CD14-positive monocyte (primary cell): ENCODE data around the gene MORN1. TPM values are rescaled to one million over a fixed set of nuclear protein-coding genes. Genes with fewer than 3 reads are reported as not detected.

ENCODE experiments used
- DNase-seq, 3 donors: peaks; one replicate each; pipeline ENCODE4 v3.0.0-alpha.2; 2011 to 2022
- H2AFZ ChIP-seq: 2 replicates; pipeline ENCODE4 v1.6.0; 2012; ENCODE audit warnings: mild to moderate bottlenecking, low read depth, low read length, inconsistent platforms; ENCODE audit not compliant: insufficient read depth, poor library complexity, severe bottlenecking
- H3K27ac ChIP-seq, 2 donors: 1 replicate in 1 of 2; 2 replicates in 1 of 2; pipeline ENCODE4 v1.5.1; 2012 to 2013; ENCODE audit warnings: low read length in 2 of 2, control low read depth in 1 of 2, inconsistent platforms in 1 of 2, low read depth in 1 of 2, mild to moderate bottlenecking in 1 of 2
- H3K27me3 ChIP-seq, 2 donors: one replicate each; pipeline versions ENCODE4 v1.6.0 to v1.6.1; 2011 to 2013; ENCODE audit warnings: low read length in 2 of 2; ENCODE audit not compliant: control insufficient read depth in 2 of 2, insufficient read depth in 2 of 2
- H3K36me3 ChIP-seq, 2 donors: replicated peaks in 1 of 2; 1 replicate in 1 of 2; 2 replicates in 1 of 2; pipeline versions ENCODE4 v1.5.1 to v1.6.1; 2012 to 2013; ENCODE audit warnings: low read length in 2 of 2, control low read depth in 1 of 2, inconsistent platforms in 1 of 2, mild to moderate bottlenecking in 1 of 2; ENCODE audit not compliant: insufficient read depth in 2 of 2, control insufficient read depth in 1 of 2
- H3K4me1 ChIP-seq, 2 donors: 1 replicate in 1 of 2; 2 replicates in 1 of 2; pipeline versions ENCODE4 v1.5.1 to v1.6.1; 2012 to 2013; ENCODE audit warnings: low read length in 2 of 2, control low read depth in 1 of 2, inconsistent platforms in 1 of 2, mild to moderate bottlenecking in 1 of 2, moderate library complexity in 1 of 2; ENCODE audit not compliant: insufficient read depth in 2 of 2, control insufficient read depth in 1 of 2
- H3K4me2 ChIP-seq: replicated peaks from 2 replicates; pipeline ENCODE3; 2012; ENCODE audit warnings: low read length, moderate library complexity, mild to moderate bottlenecking; ENCODE audit not compliant: poor library complexity, severe bottlenecking; ENCODE audit errors: extremely low read depth
- H3K4me3 ChIP-seq, 3 experiments: fragments of 200-600 bp in 1 of 3; sonication (generic) in 1 of 3; replicated peaks in 1 of 3; 1 replicate in 2 of 3; 2 replicates in 1 of 3; pipeline ENCODE4 v1.5.1; 2011 to 2013; ENCODE audit warnings: low read length in 3 of 3, mild to moderate bottlenecking in 3 of 3, control low read depth in 2 of 3, low read depth in 2 of 3, inconsistent platforms in 1 of 3, moderate library complexity in 1 of 3
- H3K79me2 ChIP-seq: 2 replicates; pipeline ENCODE4 v1.6.0; 2012; ENCODE audit warnings: mild to moderate bottlenecking, control low read depth, inconsistent platforms, low read length, moderate library complexity; ENCODE audit not compliant: insufficient read depth
- H3K9ac ChIP-seq: 2 replicates; pipeline ENCODE4 v1.6.0; 2017; ENCODE audit warnings: low read length, mild to moderate bottlenecking; ENCODE audit not compliant: insufficient read depth, poor library complexity, severe bottlenecking
- H3K9me3 ChIP-seq, 2 donors: replicated peaks in 1 of 2; 1 replicate in 1 of 2; 2 replicates in 1 of 2; pipeline versions ENCODE4 v1.5.1 to v1.6.1; 2012 to 2013; ENCODE audit warnings: low read length in 2 of 2, control low read depth in 1 of 2; ENCODE audit not compliant: control insufficient read depth in 1 of 2, insufficient read depth in 1 of 2
- H4K20me1 ChIP-seq: 2 replicates; pipeline ENCODE4 v1.6.0; 2012; ENCODE audit warnings: mild to moderate bottlenecking, low read length, control low read depth, moderate library complexity; ENCODE audit not compliant: insufficient read depth
- H3K27ac Mint-ChIP-seq, 7 donors: one replicate each; pipeline ENCODE4 v1.8.0; 2020; ENCODE audit warnings: mild to moderate bottlenecking in 7 of 7, mixed read lengths in 7 of 7, moderate library complexity in 6 of 7, inconsistent platforms in 2 of 7
- H3K27me3 Mint-ChIP-seq, 3 donors: one replicate each; pipeline ENCODE4 v1.8.0; 2021 to 2022; ENCODE audit warnings: low read depth in 3 of 3, mild to moderate bottlenecking in 3 of 3, mixed read lengths in 3 of 3, moderate library complexity in 3 of 3, inconsistent platforms in 1 of 3
- H3K36me3 Mint-ChIP-seq, 2 donors: one replicate each; pipeline ENCODE4 v1.8.0; 2020; ENCODE audit warnings: mixed read lengths in 2 of 2, inconsistent platforms in 1 of 2, mild to moderate bottlenecking in 1 of 2
- H3K4me1 Mint-ChIP-seq: one replicate; pipeline ENCODE4 v1.8.0; 2020; ENCODE audit warnings: mild to moderate bottlenecking, mixed read lengths
- H3K4me3 Mint-ChIP-seq, 2 donors: one replicate each; pipeline ENCODE4 v1.8.0; 2020; ENCODE audit warnings: mild to moderate bottlenecking in 2 of 2, mixed read lengths in 2 of 2, moderate library complexity in 1 of 2
- H3K9me3 Mint-ChIP-seq, 7 donors: one replicate each; pipeline ENCODE4 v1.8.0; 2020 to 2022; ENCODE audit warnings: mixed read lengths in 7 of 7, mild to moderate bottlenecking in 6 of 7, moderate library complexity in 6 of 7, inconsistent platforms in 2 of 7
- CTCF ChIP-seq: fragments of 200-600 bp; IDR thresholded peaks from one replicate; pipeline ENCODE4 v1.8.0; 2022; ENCODE audit warnings: antibody characterized with exemption, mild to moderate bottlenecking
- WGBS: methylation state at CpG from one replicate; pipeline ENCODE4 v1.1.5; 2013; ENCODE audit warnings: missing lambda C conversion rate; ENCODE audit not compliant: insufficient coverage; 5-methylcytosine and 5-hydroxymethylcytosine counted together
- intact Hi-C, 2 donors: fragments of 100-400 bp; cut with micrococcal nuclease; formaldehyde crosslinking; loops; one replicate each; pipeline versions ENCODE4 v1.15.0 to v1.15.1; 2023
- polyA plus RNA-seq, 3 donors: library from polyadenylated mRNA; depleted of rRNA in 1 of 3; unstranded in 2 of 3; stranded (reverse) in 1 of 3; fragments of 300-500 nt in 2 of 3; fragments of >200 nt in 1 of 3; fragmentation: Illumina TruSeq in 2 of 3; gene quantifications; 1 replicate in 2 of 3; 2 replicates in 1 of 3; pipeline ENCODE4 v1.2.3, GENCODE V29; 2012 to 2021

Gene MORN1
- polyA plus RNA-seq, 3 donors = 1.5 to 3.0 (median 1.7) TPM

GRCh38 chr1:2402420-2402819 lies 11.1 kb upstream of the MORN1 start:
- no peaks in the 10 kb centered on the region for H3K4me1 Mint-ChIP-seq
- H3K9me3 ChIP-seq = no peaks in the 10 kb centered on the region
- H2AFZ ChIP-seq = no peak overlapping the region
- H3K4me2 ChIP-seq = no peak overlapping the region
- no peaks in the 10 kb centered on the region for H3K9me3 Mint-ChIP-seq
- H3K4me3 ChIP-seq = no peak overlapping the region
- no peak overlapping the region for H3K27ac ChIP-seq
- no peaks in the 10 kb centered on the region for H3K4me1 ChIP-seq
- H3K27me3 Mint-ChIP-seq = no peaks in the 10 kb centered on the region
- H3K36me3 Mint-ChIP-seq = peaks cover 73 to 89% of the 10 kb centered on the region in 2 donors
- peaks cover 69 to 85% of the 10 kb centered on the region in 2 donors for H3K36me3 ChIP-seq
- DNase-seq = no peak
- peaks cover 70% of the 10 kb centered on the region for H4K20me1 ChIP-seq
- intact Hi-C loops = no loop called here
- 98% methylated on average over 17 of the region's 23 CpGs for WGBS
- H3K9ac ChIP-seq = no peak overlapping the region
- H3K27me3 ChIP-seq = no peaks in the 10 kb centered on the region
- H3K27ac Mint-ChIP-seq = peak overlapping the region in 2 of 7 donors; percentile 1 to 48
- H3K4me3 Mint-ChIP-seq = no peak overlapping the region
- peaks cover 11% of the 10 kb centered on the region for H3K79me2 ChIP-seq
- TF ChIP-seq CTCF = no peak

- no peak for DNase-seq
- Mint-ChIP-seq H3K4me1 (no peaks in the 10 kb centered on the region), H3K9me3 (no peaks in the 10 kb centered on the region), H3K4me3 (peak overlapping the region in 1 of 2 donors; percentile 37), H3K27me3 (peaks cover 0 to 2% (median 0%) of the 10 kb centered on the region in 3 donors), H3K27ac (peak overlapping the region in 5 of 7 donors; percentile 37 to 74 (median 66)), H3K36me3 (peaks cover 84 to 98% of the 10 kb centered on the region in 2 donors)
- 96% methylated on average over 5 of the region's 14 CpGs for WGBS
- Histone ChIP-seq H3K9me3 (no peaks in the 10 kb centered on the region), H3K27ac (peak overlapping the region in 1 of 2 donors; percentile 58), H3K4me2 (no peak overlapping the region), H3K4me1 (no peaks in the 10 kb centered on the region), H2AFZ (no peak overlapping the region), H3K4me3 (no peak overlapping the region), H3K9ac (no peak overlapping the region), H4K20me1 (peaks cover 82% of the 10 kb centered on the region), H3K27me3 (no peaks in the 10 kb centered on the region), H3K36me3 (peaks cover 80 to 94% of the 10 kb centered on the region in 2 donors), H3K79me2 (peaks cover 14% of the 10 kb centered on the region)
- intact Hi-C loops = no loop called here
- TF ChIP-seq CTCF = no peak
These were observed 9.7 kb upstream of the MORN1 start for GRCh38 chr1:2400950-2401649.
